Measurements from ENCODE around the gene PLCL2. TPM values are rescaled to one million over a fixed set of nuclear protein-coding genes. Genes with fewer than 3 reads are reported as not detected.

PLCL2 gene
- total RNA-seq, 4 donors from 2014 or later: 4.1 to 9.1 (median 6.7) TPM

DNA sequence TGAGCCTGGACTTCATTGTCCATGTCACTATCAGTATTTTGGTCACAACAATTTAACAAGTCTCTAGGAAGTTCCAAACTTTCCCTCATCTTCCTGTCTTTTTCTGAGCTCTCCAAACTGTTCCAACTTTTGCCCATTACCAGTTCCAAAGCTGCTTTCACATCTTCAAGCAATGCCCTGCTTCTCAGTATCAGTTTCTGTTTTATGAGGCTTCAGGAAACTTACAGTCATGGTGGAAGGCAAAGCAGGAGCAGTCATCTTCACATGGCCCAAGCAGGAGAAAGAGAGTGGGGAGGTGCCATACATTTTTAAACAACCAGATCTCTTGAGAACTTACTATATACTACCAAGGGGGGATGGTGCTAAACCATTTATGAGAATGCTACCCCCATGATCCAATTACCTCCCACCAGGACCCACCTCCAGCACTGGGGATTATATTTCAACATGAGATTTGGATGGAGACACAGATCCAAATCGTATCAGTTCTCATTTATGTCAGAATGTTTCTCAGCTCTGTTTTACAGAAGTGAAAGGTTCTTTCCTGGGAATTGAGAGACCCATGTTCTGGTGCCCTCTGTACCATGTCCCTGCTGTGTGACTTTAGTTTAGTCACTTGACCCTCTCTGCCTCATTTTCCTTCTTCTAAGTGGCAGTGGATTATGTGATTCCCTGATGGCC is 169.7 kb downstream of the PLCL2 start:
- H3K4me3 ChIP-seq: no peak overlapping the region
- peaks cover 0 to 11% (median 3%) of the 10 kb centered on the region in 4 donors for H3K9me3 ChIP-seq
- no peaks in the 10 kb centered on the region for H3K27me3 ChIP-seq
- intact Hi-C loops (cut with DNase I): no loop called here
- WGBS: 92% methylated on average over 1 of the region's 1 CpG
- TF ChIP-seq POLR2AphosphoS5 (IDR thresholded peaks at IDR 0.05): no peak
- TF ChIP-seq, protein P1, sequence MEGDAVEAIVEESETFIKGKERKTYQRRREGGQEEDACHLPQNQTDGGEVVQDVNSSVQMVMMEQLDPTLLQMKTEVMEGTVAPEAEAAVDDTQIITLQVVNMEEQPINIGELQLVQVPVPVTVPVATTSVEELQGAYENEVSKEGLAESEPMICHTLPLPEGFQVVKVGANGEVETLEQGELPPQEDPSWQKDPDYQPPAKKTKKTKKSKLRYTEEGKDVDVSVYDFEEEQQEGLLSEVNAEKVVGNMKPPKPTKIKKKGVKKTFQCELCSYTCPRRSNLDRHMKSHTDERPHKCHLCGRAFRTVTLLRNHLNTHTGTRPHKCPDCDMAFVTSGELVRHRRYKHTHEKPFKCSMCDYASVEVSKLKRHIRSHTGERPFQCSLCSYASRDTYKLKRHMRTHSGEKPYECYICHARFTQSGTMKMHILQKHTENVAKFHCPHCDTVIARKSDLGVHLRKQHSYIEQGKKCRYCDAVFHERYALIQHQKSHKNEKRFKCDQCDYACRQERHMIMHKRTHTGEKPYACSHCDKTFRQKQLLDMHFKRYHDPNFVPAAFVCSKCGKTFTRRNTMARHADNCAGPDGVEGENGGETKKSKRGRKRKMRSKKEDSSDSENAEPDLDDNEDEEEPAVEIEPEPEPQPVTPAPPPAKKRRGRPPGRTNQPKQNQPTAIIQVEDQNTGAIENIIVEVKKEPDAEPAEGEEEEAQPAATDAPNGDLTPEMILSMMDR (IDR thresholded peaks at IDR 0.05): no peak
- no peak for TF ChIP-seq POLR2A (IDR thresholded peaks at IDR 0.05; ENCODE audit: low read depth)
- TF ChIP-seq EP300 (IDR thresholded peaks at IDR 0.05): no peak
- DNase-seq (ENCODE audit: extremely low spot score): no peak
- H3K4me1 ChIP-seq: peaks cover 0 to 11% (median 0%) of the 10 kb centered on the region in 4 donors
- no peaks in the 10 kb centered on the region for H3K36me3 ChIP-seq
- H3K27ac ChIP-seq (replicated peaks in 1 of 4): no peak overlapping the region

DNA sequence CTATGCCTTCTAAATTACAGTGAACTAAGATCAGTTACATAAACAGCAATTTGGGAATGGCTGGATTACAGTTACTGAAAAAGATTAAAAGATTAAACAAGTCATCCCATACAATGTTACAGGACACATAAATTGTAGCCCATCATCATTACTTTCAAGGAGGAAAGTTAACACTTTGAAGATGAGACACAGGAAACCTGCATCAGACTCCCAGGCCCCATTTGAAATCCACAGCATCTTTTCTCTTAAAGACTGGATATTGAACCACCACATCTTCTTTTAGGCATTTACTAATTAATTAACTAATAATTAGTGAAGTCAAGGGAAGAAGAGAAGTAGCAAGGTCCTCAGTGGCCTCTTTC is 170.2 kb downstream of the PLCL2 start:
- intact Hi-C loops (cut with DNase I): no loop called here
- Histone ChIP-seq H3K27ac (replicated peaks in 1 of 4) (no peak overlapping the region), H3K4me1 (peaks cover 0 to 11% (median 0%) of the 10 kb centered on the region in 4 donors), H3K4me3 (no peak overlapping the region), H3K27me3 (no peaks in the 10 kb centered on the region), H3K36me3 (no peaks in the 10 kb centered on the region), H3K9me3 (peaks cover 0 to 11% (median 3%) of the 10 kb centered on the region in 4 donors)
- TF ChIP-seq EP300 (IDR thresholded peaks at IDR 0.05) (no peak), POLR2A (IDR thresholded peaks at IDR 0.05; ENCODE audit: low read depth) (no peak), POLR2AphosphoS5 (IDR thresholded peaks at IDR 0.05) (no peak)
- TF ChIP-seq, protein P1 (IDR thresholded peaks at IDR 0.05): no peak
- no peak for DNase-seq (ENCODE audit: extremely low spot score)

DNA sequence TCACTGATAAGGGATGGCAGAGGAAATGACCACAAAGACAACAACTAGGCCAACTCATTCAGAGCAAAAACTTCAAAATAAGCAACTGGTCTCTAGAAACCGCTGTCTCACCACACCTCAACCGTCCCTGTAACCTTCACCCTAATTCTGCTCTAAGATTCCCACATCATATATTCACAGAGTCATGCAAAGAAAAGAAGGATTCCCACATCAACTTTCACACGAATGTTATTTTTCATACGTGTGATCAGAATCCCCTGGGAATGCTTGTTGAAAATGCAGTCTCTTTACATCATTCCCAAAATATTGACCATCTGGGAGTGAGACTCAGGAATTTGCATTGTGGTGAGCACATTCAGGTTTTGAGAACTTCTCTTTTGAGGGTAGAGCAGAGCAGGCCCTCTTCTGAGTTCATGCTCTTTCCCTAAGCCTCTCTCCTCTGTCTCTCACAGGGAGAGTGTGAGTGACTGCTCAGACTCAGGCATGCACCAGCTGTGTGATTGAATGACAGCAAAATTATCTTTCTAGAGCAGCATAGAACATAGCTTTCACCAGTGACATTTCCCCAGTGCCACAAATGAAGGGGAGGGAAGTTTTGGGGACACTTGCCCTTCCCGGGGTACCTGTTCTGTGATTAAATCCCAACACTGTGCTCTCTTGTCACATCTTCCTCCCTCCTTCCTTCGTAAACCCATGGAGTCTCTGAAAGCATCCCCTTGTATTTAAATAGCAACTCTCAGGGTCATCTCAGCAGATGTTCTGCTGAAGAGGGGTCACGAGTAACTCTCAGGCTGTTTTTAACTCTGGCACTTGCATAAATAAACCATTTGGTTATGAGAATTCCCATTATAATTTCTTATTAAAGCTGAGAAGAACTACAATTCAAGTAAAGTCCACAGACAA is 170.9 kb downstream of the PLCL2 start:
- peaks cover 0 to 11% (median 3%) of the 10 kb centered on the region in 4 donors for H3K9me3 ChIP-seq
- WGBS: 88% methylated on average over 7 of the region's 7 CpGs
- intact Hi-C loops (cut with DNase I): no loop called here
- DNase-seq (ENCODE audit: extremely low spot score): no peak
- H3K27me3 ChIP-seq: no peaks in the 10 kb centered on the region
- no peak for TF ChIP-seq POLR2AphosphoS5 (IDR thresholded peaks at IDR 0.05)
- no peak for TF ChIP-seq POLR2A (IDR thresholded peaks at IDR 0.05; ENCODE audit: low read depth)
- TF ChIP-seq EP300 (IDR thresholded peaks at IDR 0.05): no peak
- no peaks in the 10 kb centered on the region for H3K36me3 ChIP-seq
- no peak overlapping the region for H3K4me3 ChIP-seq
- peaks cover 0 to 11% (median 0%) of the 10 kb centered on the region in 4 donors for H3K4me1 ChIP-seq
- H3K27ac ChIP-seq (replicated peaks in 1 of 4): no peak overlapping the region

DNA sequence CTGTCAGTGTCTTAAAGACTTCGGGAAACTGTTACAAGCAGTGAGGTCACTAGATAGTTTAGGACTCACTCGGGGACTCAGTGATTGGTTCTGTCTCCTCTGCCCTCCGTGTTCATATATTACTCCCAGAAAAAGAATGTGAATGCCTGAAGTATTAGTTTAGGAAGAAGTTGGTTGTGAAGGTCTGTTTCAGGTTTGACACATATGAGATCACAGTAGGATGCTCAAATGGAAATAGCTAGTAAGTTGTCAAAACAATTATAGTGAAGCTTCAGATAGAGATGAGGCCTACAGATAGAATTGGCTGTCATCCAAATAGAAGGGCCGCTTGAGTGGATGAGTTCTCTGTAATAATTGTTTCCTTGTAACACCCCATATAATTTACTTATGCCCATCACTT is 172.6 kb downstream of the PLCL2 start:
- TF ChIP-seq POLR2AphosphoS5 (IDR thresholded peaks at IDR 0.05) (no peak), EP300 (IDR thresholded peaks at IDR 0.05) (no peak), POLR2A (IDR thresholded peaks at IDR 0.05; ENCODE audit: low read depth) (no peak)
- TF ChIP-seq, protein P1 (IDR thresholded peaks at IDR 0.05): no peak
- no peak for DNase-seq (ENCODE audit: extremely low spot score)
- Histone ChIP-seq H3K9me3 (peaks cover 0 to 11% (median 3%) of the 10 kb centered on the region in 4 donors), H3K27ac (replicated peaks in 1 of 4) (no peak overlapping the region), H3K27me3 (no peaks in the 10 kb centered on the region), H3K4me3 (no peak overlapping the region), H3K4me1 (peaks cover 0 to 11% (median 0%) of the 10 kb centered on the region in 4 donors), H3K36me3 (no peaks in the 10 kb centered on the region)
- intact Hi-C loops (cut with DNase I): no loop called here
- 49% methylated on average over 4 of the region's 4 CpGs for WGBS

DNA sequence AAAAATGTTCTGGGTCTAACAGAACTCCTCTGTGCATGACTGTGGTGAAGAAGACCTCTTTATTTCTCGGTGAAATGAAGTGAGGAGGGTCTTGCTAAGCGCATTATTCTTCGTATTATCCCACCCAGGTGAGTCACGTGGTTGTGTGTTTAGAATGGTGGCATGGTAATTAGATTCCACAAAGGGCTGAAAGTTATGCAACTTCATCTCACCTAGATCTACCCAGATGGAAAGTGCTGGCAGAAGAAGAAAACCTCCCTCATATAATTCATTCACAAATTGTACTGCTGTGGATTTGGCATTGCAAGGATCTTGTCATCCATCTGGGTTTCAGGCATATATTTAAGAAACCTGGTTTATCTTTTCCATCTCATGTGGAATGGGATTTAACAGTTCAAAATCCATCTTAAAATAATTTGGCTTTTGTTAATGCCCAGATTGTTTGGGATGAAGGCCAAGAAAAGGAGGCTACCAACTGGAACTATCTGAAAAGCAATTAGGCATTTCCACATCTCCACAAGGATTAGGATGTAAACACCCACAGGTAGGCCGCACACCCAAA is 175.3 kb downstream of the PLCL2 start:
- H3K4me1 ChIP-seq: peaks cover 0 to 9% (median 0%) of the 10 kb centered on the region in 4 donors
- intact Hi-C loops (cut with DNase I): no loop called here
- TF ChIP-seq, protein P1 (IDR thresholded peaks at IDR 0.05): no peak
- TF ChIP-seq EP300 (IDR thresholded peaks at IDR 0.05): no peak
- TF ChIP-seq POLR2AphosphoS5 (IDR thresholded peaks at IDR 0.05): no peak
- no peak for TF ChIP-seq POLR2A (IDR thresholded peaks at IDR 0.05; ENCODE audit: low read depth)
- no peaks in the 10 kb centered on the region for H3K9me3 ChIP-seq
- 91% methylated on average over 5 of the region's 5 CpGs for WGBS
- no peak overlapping the region for H3K4me3 ChIP-seq
- DNase-seq (ENCODE audit: extremely low spot score): no peak
- H3K27me3 ChIP-seq: no peaks in the 10 kb centered on the region
- H3K27ac ChIP-seq (replicated peaks in 1 of 4): no peak overlapping the region
- H3K36me3 ChIP-seq: no peaks in the 10 kb centered on the region

All from esophagus muscularis mucosa (tissue), 4 donors.